Measurements from ENCODE around the gene NCOA6.

GRCh38 chr20:34774449-34774848, 51.0 kb downstream of the NCOA6 start:
- TF ChIP-seq CTCF (IDR thresholded peaks at IDR 0.05): no peak
- no peak for TF ChIP-seq POLR2A (IDR thresholded peaks at IDR 0.05)

Measured in esophagus squamous epithelium (tissue), 4 donors.